Mucosa of rectum (tissue), 2 donors: Measurements from ENCODE around the gene CYP4V2.
A peak's percentile ranks its signal among the peaks of the same experiment; 100 is the strongest.
"Not testable (repeated sequence)": the region's sequence is repeated elsewhere in the genome, so short reads cannot be mapped to it uniquely, and the experiment has no call there.

Experiments
- H3K27ac ChIP-seq, 2 donors: one replicate each; pipeline ENCODE4 v1.7.0; 2013; ENCODE audit warnings: inconsistent platforms in 2 of 2, low read depth in 2 of 2, low read length in 2 of 2
- H3K27me3 ChIP-seq, 2 donors: one replicate each; pipeline ENCODE4 v1.7.0; 2013; ENCODE audit warnings: low read length in 2 of 2; ENCODE audit not compliant: control insufficient read depth in 2 of 2, insufficient read depth in 2 of 2
- H3K36me3 ChIP-seq, 2 donors: one replicate each; pipeline ENCODE4 v1.7.0; 2013; ENCODE audit warnings: low read length in 2 of 2; ENCODE audit not compliant: control insufficient read depth in 2 of 2, insufficient read depth in 2 of 2
- H3K4me1 ChIP-seq, 2 donors: one replicate each; pipeline ENCODE4 v1.7.0; 2013; ENCODE audit warnings: low read length in 2 of 2, mild to moderate bottlenecking in 1 of 2; ENCODE audit not compliant: control insufficient read depth in 2 of 2, insufficient read depth in 2 of 2
- H3K4me3 ChIP-seq, 2 donors: one replicate each; pipeline ENCODE4 v1.7.0; 2013; ENCODE audit warnings: low read length in 2 of 2
- H3K9ac ChIP-seq, 2 donors: one replicate each; pipeline ENCODE4 v1.7.0; 2013; ENCODE audit warnings: low read length in 2 of 2, low read depth in 1 of 2, mild to moderate bottlenecking in 1 of 2
- H3K9me3 ChIP-seq, 2 donors: one replicate each; pipeline ENCODE4 v1.7.0; 2013; ENCODE audit warnings: low read length in 2 of 2; ENCODE audit not compliant: control insufficient read depth in 2 of 2
- donor health status: healthy.
- donor health status: Normal muscosa, but diverticular disease.

Gene CYP4V2

GRCh38 chr4:186227744-186228513 lies 36.6 kb downstream of the CYP4V2 start:
- Histone ChIP-seq H3K36me3 (no peaks in the 10 kb centered on the region), H3K9ac (no peak overlapping the region), H3K4me1 (peaks cover 0 to 4% of the 10 kb centered on the region in 2 donors), H3K9me3 (no peaks in the 10 kb centered on the region), H3K4me3 (peak overlapping the region; percentile 22 to 39), H3K27me3 (no peaks in the 10 kb centered on the region), H3K27ac (no peak overlapping the region)

DNA sequence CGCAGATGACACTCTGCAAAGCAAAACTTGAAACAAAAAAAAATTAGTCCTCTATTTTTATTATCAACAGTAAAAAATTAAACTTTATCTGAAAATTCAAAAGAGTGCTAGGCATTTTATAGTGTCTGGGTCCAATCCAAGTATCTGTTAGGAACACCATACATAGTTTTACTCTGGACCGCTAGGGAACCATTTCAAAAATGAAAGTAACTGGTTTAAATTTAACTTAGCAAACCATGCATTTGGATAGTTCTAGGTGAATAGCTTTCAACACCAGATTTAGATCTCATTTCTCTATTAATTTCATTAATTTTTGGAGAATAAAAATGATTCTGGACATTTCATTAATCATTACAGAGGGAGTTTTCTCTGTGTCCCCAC lies 37.1 kb downstream of the CYP4V2 start:
- Histone ChIP-seq H3K4me1 (peaks cover 0 to 4% of the 10 kb centered on the region in 2 donors), H3K9me3 (no peaks in the 10 kb centered on the region), H3K4me3 (peak overlapping the region; percentile 22 to 39), H3K27me3 (no peaks in the 10 kb centered on the region), H3K27ac (no peak overlapping the region), H3K9ac (no peak overlapping the region), H3K36me3 (no peaks in the 10 kb centered on the region)

DNA sequence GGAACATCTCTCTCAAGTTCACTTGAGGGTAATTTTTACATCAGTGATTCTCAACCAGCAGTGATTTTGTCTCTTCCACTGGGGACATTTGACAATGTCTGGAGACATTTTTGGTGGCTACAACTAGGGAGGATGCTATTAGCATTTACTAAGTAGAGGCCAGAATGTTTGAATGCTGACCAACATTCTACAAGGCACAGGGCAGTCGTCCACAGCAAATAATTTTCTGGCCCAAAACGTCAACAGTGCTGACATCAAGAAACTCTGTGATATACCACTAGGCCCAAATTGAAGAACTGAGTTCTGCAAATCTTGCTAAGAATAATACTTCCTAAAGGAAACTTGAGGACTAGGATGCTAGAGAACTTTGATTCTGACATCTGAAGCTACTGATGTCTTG lies 43.0 kb downstream of the CYP4V2 start:
- Histone ChIP-seq H3K9me3 (no peaks in the 10 kb centered on the region), H3K36me3 (no peaks in the 10 kb centered on the region), H3K9ac (no peak overlapping the region), H3K27me3 (no peaks in the 10 kb centered on the region), H3K27ac (no peak overlapping the region), H3K4me1 (no peaks in the 10 kb centered on the region), H3K4me3 (no peak overlapping the region)

DNA sequence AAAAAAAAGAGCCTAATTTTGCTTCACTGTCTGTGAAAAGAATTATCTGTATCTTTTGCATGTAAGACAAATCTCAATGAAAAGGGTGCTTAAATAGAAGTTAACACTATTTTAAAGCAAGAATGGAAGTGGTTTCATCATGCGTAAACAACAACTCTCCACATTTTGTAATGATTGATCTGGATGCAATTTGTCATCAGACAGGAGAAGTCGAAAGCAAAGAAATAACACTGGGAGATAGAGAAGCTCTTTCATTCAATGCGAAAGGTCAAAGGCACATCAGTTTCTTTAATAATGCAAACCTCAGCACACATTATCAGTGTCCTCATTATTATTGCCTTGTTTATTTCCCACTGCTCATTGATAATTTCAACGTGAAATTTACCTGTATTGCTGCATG lies 44.8 kb downstream of the CYP4V2 start:
- H3K4me1 ChIP-seq: no peaks in the 10 kb centered on the region
- no peaks in the 10 kb centered on the region for H3K27me3 ChIP-seq
- H3K36me3 ChIP-seq: no peaks in the 10 kb centered on the region
- no peak overlapping the region for H3K4me3 ChIP-seq
- no peak overlapping the region for H3K27ac ChIP-seq
- no peak overlapping the region for H3K9ac ChIP-seq
- H3K9me3 ChIP-seq: no peaks in the 10 kb centered on the region

DNA sequence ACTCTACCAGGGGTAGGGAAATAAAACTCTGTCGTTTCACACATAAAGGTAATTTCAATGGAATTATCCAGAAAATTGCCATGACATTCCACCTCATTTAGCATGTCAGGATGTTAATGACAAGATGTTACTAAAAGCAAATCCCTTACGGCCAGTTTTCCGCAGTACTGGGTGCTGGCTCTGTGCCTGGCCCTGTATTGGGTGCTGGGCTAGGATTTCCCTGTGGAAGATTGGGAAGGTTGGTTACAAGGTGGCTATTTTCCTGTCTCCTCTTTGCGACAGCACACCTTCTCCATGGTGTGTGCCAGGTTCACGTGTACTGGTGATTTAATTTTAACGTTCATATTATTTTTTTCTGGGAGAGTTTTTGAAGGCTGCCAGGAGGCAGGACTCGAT lies 49.1 kb downstream of the CYP4V2 start:
- Histone ChIP-seq H3K4me3 (no peak overlapping the region), H3K27me3 (no peaks in the 10 kb centered on the region), H3K27ac (no peak overlapping the region), H3K36me3 (no peaks in the 10 kb centered on the region), H3K9me3 (no peaks in the 10 kb centered on the region), H3K4me1 (no peaks in the 10 kb centered on the region), H3K9ac (no peak overlapping the region)

DNA sequence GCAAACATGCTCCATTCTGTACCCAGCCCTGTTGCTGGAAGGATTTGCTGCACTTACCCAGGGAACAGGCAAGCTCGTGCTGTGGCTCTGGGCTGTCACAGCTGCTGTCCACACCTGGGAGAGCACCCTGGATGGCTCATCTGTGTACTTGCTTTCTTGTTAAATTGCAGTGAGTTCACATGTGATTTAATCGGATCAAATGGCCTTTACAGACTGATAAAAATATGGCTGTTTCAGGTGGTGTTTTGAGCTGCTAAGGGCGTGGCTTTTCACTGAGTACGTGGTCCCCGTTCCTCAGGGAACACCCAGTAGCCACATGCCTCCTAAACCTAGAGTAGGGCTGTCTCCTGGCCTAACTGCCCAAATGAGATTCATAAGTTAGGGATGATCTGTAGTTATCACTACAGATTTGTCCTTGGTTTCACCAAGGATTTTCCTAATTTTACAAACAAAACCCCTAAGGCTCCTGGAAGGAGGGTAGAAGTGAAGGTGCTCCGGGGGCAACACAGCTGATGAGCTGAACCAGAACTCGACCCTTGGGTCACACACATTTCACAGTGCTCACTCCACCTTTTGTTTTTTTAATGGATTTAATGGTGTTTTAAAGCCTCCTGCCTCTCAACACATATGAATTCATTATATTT lies 49.6 kb downstream of the CYP4V2 start:
- no peaks in the 10 kb centered on the region for H3K36me3 ChIP-seq
- H3K4me1 ChIP-seq: no peaks in the 10 kb centered on the region
- no peak overlapping the region for H3K9ac ChIP-seq
- H3K9me3 ChIP-seq: no peaks in the 10 kb centered on the region
- H3K4me3 ChIP-seq: no peak overlapping the region
- no peak overlapping the region for H3K27ac ChIP-seq
- H3K27me3 ChIP-seq: no peaks in the 10 kb centered on the region

DNA sequence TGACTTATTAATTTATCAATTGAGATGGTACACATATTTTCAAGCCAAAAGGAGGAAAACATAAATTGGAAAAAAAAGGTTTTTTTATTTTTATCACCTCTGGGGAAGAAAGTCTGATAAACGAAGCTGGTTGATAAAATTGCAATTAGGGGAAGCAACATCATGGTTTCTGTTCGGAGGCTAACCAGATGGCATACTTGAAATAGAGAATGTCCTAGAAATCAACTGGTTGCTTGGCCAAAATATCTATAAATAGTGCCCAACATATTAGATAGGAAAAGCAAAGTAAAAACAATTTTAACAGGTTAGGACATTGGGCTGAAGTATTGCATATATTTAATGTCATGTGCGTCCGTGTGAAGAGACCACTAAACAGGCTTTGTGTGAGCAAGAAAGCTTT lies 50.2 kb downstream of the CYP4V2 start:
- H3K27ac ChIP-seq: no peak overlapping the region
- no peaks in the 10 kb centered on the region for H3K9me3 ChIP-seq
- H3K4me3 ChIP-seq: no peak overlapping the region
- no peaks in the 10 kb centered on the region for H3K36me3 ChIP-seq
- no peak overlapping the region for H3K9ac ChIP-seq
- no peaks in the 10 kb centered on the region for H3K4me1 ChIP-seq
- H3K27me3 ChIP-seq: no peaks in the 10 kb centered on the region

GRCh38 chr4:186242031-186242430 lies 50.7 kb downstream of the CYP4V2 start:
- not testable (repeated sequence) for H3K4me3 ChIP-seq, H3K4me1 ChIP-seq, H3K27ac ChIP-seq, H3K36me3 ChIP-seq, H3K9ac ChIP-seq, H3K27me3 ChIP-seq, H3K9me3 ChIP-seq

- no peak overlapping the region for H3K27ac ChIP-seq
- H3K36me3 ChIP-seq: no peaks in the 10 kb centered on the region
- no peaks in the 10 kb centered on the region for H3K27me3 ChIP-seq
- no peaks in the 10 kb centered on the region for H3K9me3 ChIP-seq
- H3K9ac ChIP-seq: no peak overlapping the region
- H3K4me1 ChIP-seq: no peaks in the 10 kb centered on the region
- no peak overlapping the region for H3K4me3 ChIP-seq
These were observed 52.0 kb downstream of the CYP4V2 start for GRCh38 chr4:186243331-186243730.

- H3K27ac ChIP-seq: no peak overlapping the region
These were observed 53.5 kb downstream of the CYP4V2 start for GRCh38 chr4:186244835-186245234.

More at GRCh38 chr4:186244835-186245234, 53.5 kb downstream of the CYP4V2 start:
- Histone ChIP-seq H3K27me3 (no peaks in the 10 kb centered on the region), H3K4me3 (no peak overlapping the region), H3K36me3 (no peaks in the 10 kb centered on the region), H3K9ac (no peak overlapping the region), H3K9me3 (no peaks in the 10 kb centered on the region), H3K4me1 (no peaks in the 10 kb centered on the region)
